ENCODE results near the gene SERPINB13. TPM values are rescaled to one million over a fixed set of nuclear protein-coding genes. Genes with fewer than 3 reads are reported as not detected.

SERPINB13 gene
- polyA plus RNA-seq, 1 donor from 2014 or later: not detected

- Histone ChIP-seq H3K79me2 (replicated peaks; ENCODE audit: insufficient read depth, low read length) (no peaks in the 10 kb centered on the region), H3K4me2 (ENCODE audit: low read length) (no peak overlapping the region)
Observed at GRCh38 chr18:63586431-63586830, 712 bp upstream of the SERPINB13 start.

GRCh38 chr18:63588909-63589308 is 1.8 kb downstream of the SERPINB13 start:
- H3K36me3 ChIP-seq (ENCODE audit: insufficient read depth, low read length): no peaks in the 10 kb centered on the region
- no peak overlapping the region for H2AFZ ChIP-seq (ENCODE audit: low read depth, low read length)
- H3K9me2 ChIP-seq (ENCODE audit: insufficient read depth, low read length): no peaks in the 10 kb centered on the region
- TF ChIP-seq EP300 (conservative IDR thresholded peaks at IDR 0.05; ENCODE audit: poor library complexity, severe bottlenecking) (no peak), SMC3 (conservative IDR thresholded peaks at IDR 0.05; ENCODE audit: poor library complexity) (no peak), CTCF (IDR thresholded peaks at IDR 0.05; ENCODE audit: poor library complexity, severe bottlenecking) (no peak), MXI1 (conservative IDR thresholded peaks at IDR 0.05; ENCODE audit: poor library complexity, severe bottlenecking) (no peak), POLR2AphosphoS5 (IDR thresholded peaks at IDR 0.05) (no peak), TAF1 (IDR thresholded peaks at IDR 0.05; ENCODE audit: low read depth) (no peak), RAD21 (conservative IDR thresholded peaks at IDR 0.05) (no peak), EZH2 (IDR thresholded peaks at IDR 0.05; ENCODE audit: borderline replicate concordance, insufficient read depth, low read length, poor library complexity, severe bottlenecking) (no peak)

More at GRCh38 chr18:63586431-63586830, 712 bp upstream of the SERPINB13 start:
- Histone ChIP-seq H2AFZ (ENCODE audit: low read depth, low read length) (no peak overlapping the region), H3K27me3 (ENCODE audit: insufficient read depth, low read depth, low read length) (no peaks in the 10 kb centered on the region), H3K27ac (ENCODE audit: low read length) (no peak overlapping the region), H3K9me3 (ENCODE audit: low read length) (no peaks in the 10 kb centered on the region), H3F3A (ENCODE audit: insufficient read depth, low read length, poor library complexity, severe bottlenecking) (no peaks in the 10 kb centered on the region), H3K36me3 (ENCODE audit: insufficient read depth, low read length) (no peaks in the 10 kb centered on the region), H3K9ac (ENCODE audit: low read length) (no peak overlapping the region), H3K9me2 (ENCODE audit: insufficient read depth, low read length) (no peaks in the 10 kb centered on the region), H4K20me1 (ENCODE audit: insufficient read depth) (no peaks in the 10 kb centered on the region), H3K4me3 (ENCODE audit: low read length) (no peak overlapping the region)
- TF ChIP-seq REST (IDR thresholded peaks at IDR 0.05; ENCODE audit: borderline replicate concordance) (no peak), EP300 (conservative IDR thresholded peaks at IDR 0.05; ENCODE audit: poor library complexity, severe bottlenecking) (no peak), RAD21 (conservative IDR thresholded peaks at IDR 0.05) (no peak), POLR2AphosphoS5 (IDR thresholded peaks at IDR 0.05) (no peak), CTCF (IDR thresholded peaks at IDR 0.05; ENCODE audit: poor library complexity, severe bottlenecking) (no peak), TAF1 (IDR thresholded peaks at IDR 0.05; ENCODE audit: low read depth) (no peak), SMC3 (conservative IDR thresholded peaks at IDR 0.05; ENCODE audit: poor library complexity) (no peak), MXI1 (conservative IDR thresholded peaks at IDR 0.05; ENCODE audit: poor library complexity, severe bottlenecking) (no peak), EZH2 (IDR thresholded peaks at IDR 0.05; ENCODE audit: borderline replicate concordance, insufficient read depth, low read length, poor library complexity, severe bottlenecking) (no peak)

More at GRCh38 chr18:63588909-63589308, 1.8 kb downstream of the SERPINB13 start:
- H3K27me3 ChIP-seq (ENCODE audit: insufficient read depth, low read depth, low read length): no peaks in the 10 kb centered on the region
- H3K4me3 ChIP-seq (ENCODE audit: low read length): no peak overlapping the region
- no peaks in the 10 kb centered on the region for H4K20me1 ChIP-seq (ENCODE audit: insufficient read depth)
- H3K9me3 ChIP-seq (ENCODE audit: low read length): no peaks in the 10 kb centered on the region
- H3F3A ChIP-seq (ENCODE audit: insufficient read depth, low read length, poor library complexity, severe bottlenecking): no peaks in the 10 kb centered on the region
- H3K9ac ChIP-seq (ENCODE audit: low read length): no peak overlapping the region
- no peak overlapping the region for H3K4me2 ChIP-seq (ENCODE audit: low read length)
- no peaks in the 10 kb centered on the region for H3K79me2 ChIP-seq (replicated peaks; ENCODE audit: insufficient read depth, low read length)
- no peak overlapping the region for H3K27ac ChIP-seq (ENCODE audit: low read length)
